ENCODE measurements around the gene HAAO. TPM values are rescaled to one million over a fixed set of nuclear protein-coding genes. Genes with fewer than 3 reads are reported as not detected.
A peak's percentile ranks its signal among the peaks of the same experiment; 100 is the strongest.

HAAO gene
- total RNA-seq, 4 donors from 2014 or later, result 3.9 to 6.6 (median 4.3) TPM

GRCh38 chr2:42765686-42766085, 26.7 kb downstream of the HAAO start:
- Histone ChIP-seq H3K36me3 (peaks cover 7% of the 10 kb centered on the region), H3K27ac (no peak overlapping the region), H3K4me1 (no peaks in the 10 kb centered on the region), H3K4me3 (no peak overlapping the region), H3K9me3 (no peaks in the 10 kb centered on the region), H3K27me3 (no peaks in the 10 kb centered on the region)
- no peak for DNase-seq (ENCODE audit: low spot score in 2 of 2)
- TF ChIP-seq EP300 (IDR thresholded peaks at IDR 0.05) (no peak), POLR2A (IDR thresholded peaks at IDR 0.05) (no peak), CTCF (IDR thresholded peaks at IDR 0.05) (no peak), POLR2AphosphoS5 (IDR thresholded peaks at IDR 0.05) (no peak)
- 91% methylated on average over 9 of the region's 9 CpGs for WGBS

GRCh38 chr2:42764901-42765300, 27.5 kb downstream of the HAAO start:
- H3K27me3 ChIP-seq, result no peaks in the 10 kb centered on the region
- H3K27ac ChIP-seq, result no peak overlapping the region
- no peaks in the 10 kb centered on the region for H3K4me1 ChIP-seq
- no peaks in the 10 kb centered on the region for H3K9me3 ChIP-seq
- TF ChIP-seq CTCF (IDR thresholded peaks at IDR 0.05) (no peak), POLR2A (IDR thresholded peaks at IDR 0.05) (no peak), EP300 (IDR thresholded peaks at IDR 0.05) (no peak), POLR2AphosphoS5 (IDR thresholded peaks at IDR 0.05) (no peak)
- H3K36me3 ChIP-seq, result peaks cover 7% of the 10 kb centered on the region
- H3K4me3 ChIP-seq, result no peak overlapping the region
- WGBS, result no CpG with 5 or more reads among the region's 2 CpGs
- DNase-seq (ENCODE audit: low spot score in 2 of 2), result no peak

GRCh38 chr2:42764096-42764495, 28.3 kb downstream of the HAAO start, which contains the start of gene OXER1:
TSS of gene OXER1 (minus strand) at chr2:42764135. CDS start at chr2:42764062, 73 bp downstream.
- Histone ChIP-seq H3K4me3 (no peak within 1 kb of the TSS), H3K9me3 (no peaks in the 10 kb centered on the region), H3K27me3 (no peaks in the 10 kb centered on the region), H3K4me1 (no peaks in the 10 kb centered on the region), H3K36me3 (peaks cover 7% of the 10 kb centered on the region), H3K27ac (no peak within 1 kb of the TSS)
- 61% methylated on average over 5 of the region's 5 CpGs for WGBS
- no peak for TF ChIP-seq POLR2AphosphoS5 (IDR thresholded peaks at IDR 0.05)
- TF ChIP-seq CTCF (IDR thresholded peaks at IDR 0.05), result no peak
- TF ChIP-seq POLR2A (IDR thresholded peaks at IDR 0.05), result no peak
- no peak for TF ChIP-seq EP300 (IDR thresholded peaks at IDR 0.05)
- DNase-seq (ENCODE audit: low spot score in 2 of 2), result peak in 1 of 2 donors; percentile 74

- TF ChIP-seq POLR2AphosphoS5 (IDR thresholded peaks at IDR 0.05) (no peak), POLR2A (IDR thresholded peaks at IDR 0.05) (no peak)
- 94% methylated on average over 37 of the region's 45 CpGs for WGBS
- Histone ChIP-seq H3K36me3 (peaks cover 7% of the 10 kb centered on the region), H3K27me3 (no peaks in the 10 kb centered on the region), H3K4me1 (no peaks in the 10 kb centered on the region), H3K9me3 (no peaks in the 10 kb centered on the region), H3K27ac (no peak overlapping the region), H3K4me3 (no peak overlapping the region)
- DNase-seq (ENCODE audit: low spot score in 2 of 2), result no peak
Observed at GRCh38 chr2:42762823-42763804, 29.3 kb downstream of the HAAO start.

GRCh38 chr2:42762155-42762554, 30.2 kb downstream of the HAAO start:
- H3K27ac ChIP-seq, result no peak overlapping the region
- TF ChIP-seq EP300 (IDR thresholded peaks at IDR 0.05), result no peak
- TF ChIP-seq POLR2AphosphoS5 (IDR thresholded peaks at IDR 0.05), result no peak
- no peak for TF ChIP-seq CTCF (IDR thresholded peaks at IDR 0.05)
- TF ChIP-seq POLR2A (IDR thresholded peaks at IDR 0.05), result no peak
- no peaks in the 10 kb centered on the region for H3K27me3 ChIP-seq
- peaks cover 2% of the 10 kb centered on the region for H3K36me3 ChIP-seq
- no peak for DNase-seq (ENCODE audit: low spot score in 2 of 2)
- H3K4me1 ChIP-seq, result no peaks in the 10 kb centered on the region
- WGBS, result 100% methylated on average over 4 of the region's 5 CpGs
- H3K9me3 ChIP-seq, result no peaks in the 10 kb centered on the region
- no peak overlapping the region for H3K4me3 ChIP-seq
